ENCODE measurements around the gene PCCA. TPM values are rescaled to one million over a fixed set of nuclear protein-coding genes. Genes with fewer than 3 reads are reported as not detected.

Gene PCCA
- total RNA-seq, 4 donors from 2014 or later: 21.2 to 40.9 (median 31.6) TPM

GRCh38 chr13:100154842-100155416, 66.0 kb downstream of the PCCA start:
- 92% methylated on average over 6 of the region's 6 CpGs for WGBS
- Histone ChIP-seq H3K27ac (no peak overlapping the region), H3K4me1 (no peaks in the 10 kb centered on the region), H3K36me3 (peaks cover 25% of the 10 kb centered on the region), H3K4me3 (no peak overlapping the region), H3K27me3 (no peaks in the 10 kb centered on the region), H3K9me3 (no peaks in the 10 kb centered on the region)
- TF ChIP-seq CTCF (IDR thresholded peaks at IDR 0.05): no peak
- no peak for TF ChIP-seq POLR2A (IDR thresholded peaks at IDR 0.05)
- TF ChIP-seq EP300 (IDR thresholded peaks at IDR 0.05): no peak
- TF ChIP-seq POLR2AphosphoS5 (IDR thresholded peaks at IDR 0.05): no peak
- DNase-seq (ENCODE audit: low spot score in 2 of 2): no peak

- no peaks in the 10 kb centered on the region for H3K4me1 ChIP-seq
- TF ChIP-seq EP300 (IDR thresholded peaks at IDR 0.05): no peak
- TF ChIP-seq CTCF (IDR thresholded peaks at IDR 0.05): no peak
- TF ChIP-seq POLR2AphosphoS5 (IDR thresholded peaks at IDR 0.05): no peak
- no peak for TF ChIP-seq POLR2A (IDR thresholded peaks at IDR 0.05)
- H3K27ac ChIP-seq: no peak overlapping the region
- peaks cover 19% of the 10 kb centered on the region for H3K36me3 ChIP-seq
- H3K9me3 ChIP-seq: no peaks in the 10 kb centered on the region
- no peaks in the 10 kb centered on the region for H3K27me3 ChIP-seq
- no peak overlapping the region for H3K4me3 ChIP-seq
- DNase-seq (ENCODE audit: low spot score in 2 of 2): no peak
- WGBS: 83% methylated on average over 1 of the region's 1 CpG
Observed at GRCh38 chr13:100156788-100157187, 67.9 kb downstream of the PCCA start.

GRCh38 chr13:100158569-100158968, 69.7 kb downstream of the PCCA start:
- H3K4me3 ChIP-seq: no peak overlapping the region
- 99% methylated on average over 2 of the region's 2 CpGs for WGBS
- H3K27ac ChIP-seq: no peak overlapping the region
- no peak for DNase-seq (ENCODE audit: low spot score in 2 of 2)
- no peaks in the 10 kb centered on the region for H3K9me3 ChIP-seq
- no peaks in the 10 kb centered on the region for H3K27me3 ChIP-seq
- TF ChIP-seq CTCF (IDR thresholded peaks at IDR 0.05) (no peak), POLR2AphosphoS5 (IDR thresholded peaks at IDR 0.05) (no peak), POLR2A (IDR thresholded peaks at IDR 0.05) (no peak), EP300 (IDR thresholded peaks at IDR 0.05) (no peak)
- H3K36me3 ChIP-seq: peaks cover 19% of the 10 kb centered on the region
- H3K4me1 ChIP-seq: no peaks in the 10 kb centered on the region

GRCh38 chr13:100159584-100159983, 70.7 kb downstream of the PCCA start:
- TF ChIP-seq CTCF (IDR thresholded peaks at IDR 0.05) (no peak), EP300 (IDR thresholded peaks at IDR 0.05) (no peak), POLR2AphosphoS5 (IDR thresholded peaks at IDR 0.05) (no peak), POLR2A (IDR thresholded peaks at IDR 0.05) (no peak)
- Histone ChIP-seq H3K27ac (no peak overlapping the region), H3K36me3 (peaks cover 19% of the 10 kb centered on the region), H3K27me3 (no peaks in the 10 kb centered on the region), H3K4me3 (no peak overlapping the region), H3K4me1 (no peaks in the 10 kb centered on the region), H3K9me3 (no peaks in the 10 kb centered on the region)
- WGBS: 89% methylated on average over 5 of the region's 5 CpGs
- no peak for DNase-seq (ENCODE audit: low spot score in 2 of 2)

- Histone ChIP-seq H3K36me3 (peaks cover 11% of the 10 kb centered on the region), H3K27me3 (no peaks in the 10 kb centered on the region), H3K9me3 (no peaks in the 10 kb centered on the region), H3K4me1 (no peaks in the 10 kb centered on the region), H3K27ac (no peak overlapping the region), H3K4me3 (no peak overlapping the region)
- DNase-seq (ENCODE audit: low spot score in 2 of 2): no peak
- no peak for TF ChIP-seq POLR2AphosphoS5 (IDR thresholded peaks at IDR 0.05)
- no peak for TF ChIP-seq EP300 (IDR thresholded peaks at IDR 0.05)
- TF ChIP-seq CTCF (IDR thresholded peaks at IDR 0.05): no peak
- no peak for TF ChIP-seq POLR2A (IDR thresholded peaks at IDR 0.05)
- WGBS: 94% methylated on average over 3 of the region's 3 CpGs
Observed at GRCh38 chr13:100160450-100160849, 71.6 kb downstream of the PCCA start.

All from suprapubic skin (tissue), 4 donors.